Prostate gland (tissue), 2 donors: ENCODE data around the gene ADD3.

Experiments used
- CTCF ChIP-seq, 4 experiments: fragments of 200-600 bp in 2 of 4; fragments of 450-650 bp in 2 of 4; sonication (generic) in 2 of 4; IDR thresholded peaks; 1 replicate in 3 of 4; 2 replicates in 1 of 4; pipeline ENCODE4 v1.5.1; 2016 to 2019; ENCODE audit warnings: antibody characterized with exemption in 4 of 4, mild to moderate bottlenecking in 2 of 4, moderate library complexity in 2 of 4
- POLR2A ChIP-seq: fragments of 450-650 bp; IDR thresholded peaks from one replicate; pipeline ENCODE4 v1.6.1; 2016; ENCODE audit warnings: antibody characterized with exemption, mild to moderate bottlenecking

GRCh38 chr10:110034596-110034995 is 26.8 kb downstream of the ADD3 start:
- no peak for TF ChIP-seq CTCF (IDR thresholded peaks at IDR 0.05)
- no peak for TF ChIP-seq POLR2A
